Body of pancreas (tissue), 4 donors: ENCODE data around the gene CACNG3.

ENCODE experiments used
- POLR2A ChIP-seq, 3 donors: fragments of 450-650 bp; IDR thresholded peaks; one replicate each; pipeline ENCODE4 v1.6.1; 2016; ENCODE audit warnings: antibody characterized with exemption in 3 of 3, mild to moderate bottlenecking in 2 of 3
- TF ChIP-seq, protein P1 (sequence below), 7 experiments: fragments of 450-650 bp in 4 of 7; fragments of 200-600 bp in 3 of 7; sonication (generic) in 3 of 7; IDR thresholded peaks; one replicate each; pipeline ENCODE4 v1.5.1; 2016 to 2019; ENCODE audit warnings: antibody characterized with exemption in 7 of 7

DNA sequence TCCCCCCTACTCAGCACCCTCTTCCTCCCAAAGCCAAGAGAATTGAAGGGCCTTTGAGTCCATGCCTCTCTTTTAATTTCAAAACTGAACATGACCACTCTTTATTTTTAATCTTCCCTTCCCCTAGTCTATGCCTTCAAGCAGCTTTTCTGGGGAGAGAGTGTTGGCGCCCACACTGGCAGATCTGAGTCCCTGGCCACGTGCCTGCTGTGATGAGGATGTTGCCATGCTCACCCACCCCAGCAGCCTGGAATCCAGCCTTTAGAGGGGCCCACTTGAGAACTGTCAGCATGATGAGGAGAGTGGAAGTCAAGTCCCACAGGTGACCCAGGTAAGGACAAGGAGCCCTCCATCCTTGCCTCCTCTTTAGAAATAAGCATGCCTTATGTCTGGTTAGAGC lies 20.3 kb upstream of the CACNG3 start:
- TF ChIP-seq, protein P1, sequence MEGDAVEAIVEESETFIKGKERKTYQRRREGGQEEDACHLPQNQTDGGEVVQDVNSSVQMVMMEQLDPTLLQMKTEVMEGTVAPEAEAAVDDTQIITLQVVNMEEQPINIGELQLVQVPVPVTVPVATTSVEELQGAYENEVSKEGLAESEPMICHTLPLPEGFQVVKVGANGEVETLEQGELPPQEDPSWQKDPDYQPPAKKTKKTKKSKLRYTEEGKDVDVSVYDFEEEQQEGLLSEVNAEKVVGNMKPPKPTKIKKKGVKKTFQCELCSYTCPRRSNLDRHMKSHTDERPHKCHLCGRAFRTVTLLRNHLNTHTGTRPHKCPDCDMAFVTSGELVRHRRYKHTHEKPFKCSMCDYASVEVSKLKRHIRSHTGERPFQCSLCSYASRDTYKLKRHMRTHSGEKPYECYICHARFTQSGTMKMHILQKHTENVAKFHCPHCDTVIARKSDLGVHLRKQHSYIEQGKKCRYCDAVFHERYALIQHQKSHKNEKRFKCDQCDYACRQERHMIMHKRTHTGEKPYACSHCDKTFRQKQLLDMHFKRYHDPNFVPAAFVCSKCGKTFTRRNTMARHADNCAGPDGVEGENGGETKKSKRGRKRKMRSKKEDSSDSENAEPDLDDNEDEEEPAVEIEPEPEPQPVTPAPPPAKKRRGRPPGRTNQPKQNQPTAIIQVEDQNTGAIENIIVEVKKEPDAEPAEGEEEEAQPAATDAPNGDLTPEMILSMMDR (IDR thresholded peaks at IDR 0.05) = no peak
- no peak for TF ChIP-seq POLR2A (IDR thresholded peaks at IDR 0.05)
